Esophagus (tissue), 2 donors: ENCODE data around the gene OR10W1. TPM values are rescaled to one million over a fixed set of nuclear protein-coding genes. Genes with fewer than 3 reads are reported as not detected.

Source experiments
- H3K27ac ChIP-seq, 2 donors: one replicate each; pipeline ENCODE4 v1.5.1; 2013; ENCODE audit warnings: low read depth in 2 of 2, mild to moderate bottlenecking in 2 of 2, inconsistent platforms in 1 of 2, low read length in 1 of 2, moderate library complexity in 1 of 2
- H3K27me3 ChIP-seq, 2 donors: one replicate each; pipeline ENCODE4 v1.6.1; 2013; ENCODE audit warnings: low read length in 2 of 2, control low read depth in 1 of 2, mild to moderate bottlenecking in 1 of 2; ENCODE audit not compliant: insufficient read depth in 2 of 2, control insufficient read depth in 1 of 2
- H3K36me3 ChIP-seq, 2 donors: one replicate each; pipeline ENCODE4 v1.6.1; 2013; ENCODE audit warnings: low read length in 1 of 2; ENCODE audit not compliant: control insufficient read depth in 2 of 2, insufficient read depth in 2 of 2
- H3K4me1 ChIP-seq, 2 donors: one replicate each; pipeline ENCODE4 v1.6.1; 2013; ENCODE audit warnings: low read length in 1 of 2; ENCODE audit not compliant: control insufficient read depth in 2 of 2, insufficient read depth in 2 of 2
- H3K4me3 ChIP-seq, 2 donors: one replicate each; pipeline ENCODE4 v1.5.1; 2013; ENCODE audit warnings: low read length in 2 of 2, mild to moderate bottlenecking in 2 of 2, low read depth in 1 of 2, moderate library complexity in 1 of 2
- H3K9me3 ChIP-seq, 2 donors: one replicate each; pipeline ENCODE4 v1.6.1; 2013; ENCODE audit warnings: mild to moderate bottlenecking in 2 of 2, low read depth in 1 of 2, low read length in 1 of 2, moderate library complexity in 1 of 2; ENCODE audit not compliant: control insufficient read depth in 2 of 2, insufficient read depth in 1 of 2
- WGBS, 2 donors: extraction: QIAGEN DNeasy Blood & Tissue Kit; methylation state at CpG; one replicate each; pipeline ENCODE4 v1.1.7; 2013; 5-methylcytosine and 5-hydroxymethylcytosine counted together
- polyA plus RNA-seq, 2 donors: library from polyadenylated mRNA; stranded (reverse); fragments of 200-250 nt; gene quantifications; one replicate each; pipeline ENCODE4 v1.2.3, GENCODE V29; 2013
- donor health status: healthy with polysubstance abuse.
- donor health status: Bipolar disorder and iron deficiency.

Gene OR10W1
- polyA plus RNA-seq, 2 donors: not detected

- Histone ChIP-seq H3K9me3 (peaks cover 0 to 7% of the 10 kb centered on the region in 2 donors), H3K27me3 (no peaks in the 10 kb centered on the region), H3K4me3 (no peak overlapping the region), H3K4me1 (no peaks in the 10 kb centered on the region), H3K36me3 (no peaks in the 10 kb centered on the region), H3K27ac (no peak overlapping the region)
- 46 to 64% methylated on average over 1 of the region's 1 CpG for WGBS, 2 donors
Observed at GRCh38 chr11:58254936-58255335, 13.1 kb downstream of the OR10W1 start.

- Histone ChIP-seq H3K9me3 (no peaks in the 10 kb centered on the region), H3K27me3 (no peaks in the 10 kb centered on the region), H3K4me3 (no peak overlapping the region), H3K27ac (no peak overlapping the region), H3K36me3 (no peaks in the 10 kb centered on the region), H3K4me1 (no peaks in the 10 kb centered on the region)
- 96 to 97% methylated on average over 2 of the region's 2 CpGs for WGBS, 2 donors
Observed at GRCh38 chr11:58243954-58244353, 24.1 kb downstream of the OR10W1 start.

- Histone ChIP-seq H3K4me1 (no peaks in the 10 kb centered on the region), H3K4me3 (no peak overlapping the region), H3K27me3 (no peaks in the 10 kb centered on the region), H3K9me3 (peaks cover 0 to 5% of the 10 kb centered on the region in 2 donors), H3K36me3 (no peaks in the 10 kb centered on the region), H3K27ac (no peak overlapping the region)
- 91 to 92% methylated on average over 32 of the region's 32 CpGs for WGBS, 2 donors
Observed at GRCh38 chr11:58227956-58228615, 40.0 kb downstream of the OR10W1 start.

GRCh38 chr11:58222721-58223120, 45.3 kb downstream of the OR10W1 start:
- Histone ChIP-seq H3K27me3 (no peaks in the 10 kb centered on the region), H3K36me3 (no peaks in the 10 kb centered on the region), H3K27ac (no peak overlapping the region), H3K4me1 (no peaks in the 10 kb centered on the region), H3K9me3 (no peaks in the 10 kb centered on the region), H3K4me3 (no peak overlapping the region)
- WGBS, 2 donors: 47 to 64% methylated on average over 7 of the region's 7 CpGs

Other genes with a start within 250 kb of the OR10W1 start
- not detected for gene OR9Q1, start 244.4 kb downstream of the OR10W1 start, polyA plus RNA-seq
- not detected for gene OR6Q1, start 237.3 kb downstream of the OR10W1 start, polyA plus RNA-seq
- not detected for gene OR9I1, start 142.7 kb downstream of the OR10W1 start, polyA plus RNA-seq
- not detected for gene OR9Q2, start 79.2 kb downstream of the OR10W1 start, polyA plus RNA-seq
- gene OR1S2, start 64.1 kb downstream of the OR10W1 start, polyA plus RNA-seq: not detected
- not detected for gene OR1S1, start 55.5 kb downstream of the OR10W1 start, polyA plus RNA-seq
- not detected for gene OR10Q1, start 39.3 kb downstream of the OR10W1 start, polyA plus RNA-seq
- gene OR5B17, start 90.8 kb upstream of the OR10W1 start, polyA plus RNA-seq: not detected
- not detected for gene OR5B3, start 138.6 kb upstream of the OR10W1 start, polyA plus RNA-seq
- gene OR5B2, start 159.9 kb upstream of the OR10W1 start, polyA plus RNA-seq: not detected
- gene OR5B12, start 174.0 kb upstream of the OR10W1 start, polyA plus RNA-seq: not detected
- gene OR5B21, start 239.8 kb upstream of the OR10W1 start, polyA plus RNA-seq: not detected